BLaER1 (cell line): ENCODE results near the gene RBM47.
A peak's percentile ranks its signal among the peaks of the same experiment; 100 is the strongest.

ENCODE experiments used
- H3K27ac ChIP-seq: shearing (Covaris generic); formaldehyde crosslinking; 2 replicates; pipeline ENCODE4 v1.8.1; 2022
- H3K27me3 ChIP-seq: shearing (Covaris generic); formaldehyde crosslinking; 2 replicates; pipeline ENCODE4 v1.8.1; 2022
- H3K36me3 ChIP-seq: shearing (Covaris generic); formaldehyde crosslinking; 2 replicates; pipeline ENCODE4 v1.8.1; 2022
- H3K4me1 ChIP-seq: shearing (Covaris generic); formaldehyde crosslinking; 2 replicates; pipeline ENCODE4 v1.8.1; 2022
- H3K4me2 ChIP-seq: shearing (Covaris generic); formaldehyde crosslinking; 2 replicates; pipeline ENCODE4 v1.8.1; 2022
- H3K4me3 ChIP-seq: shearing (Covaris generic); formaldehyde crosslinking; 2 replicates; pipeline ENCODE4 v1.8.1; 2022
- H3K9ac ChIP-seq: shearing (Covaris generic); formaldehyde crosslinking; 2 replicates; pipeline ENCODE4 v1.8.1; 2022
- H3K9me3 ChIP-seq: shearing (Covaris generic); formaldehyde crosslinking; 2 replicates; pipeline ENCODE4 v1.8.1; 2022
- H4K20me1 ChIP-seq: shearing (Covaris generic); formaldehyde crosslinking; 2 replicates; pipeline ENCODE4 v1.8.1; 2022
- Cebpa-rat ChIP-seq: shearing (Covaris generic); IDR thresholded peaks from 2 replicates; pipeline ENCODE4 v1.8.1; 2022

The RBM47 gene

GRCh38 chr4:40612831-40613230 lies 16.8 kb downstream of the RBM47 start:
- Histone ChIP-seq H3K27ac (no peak overlapping the region), H3K36me3 (no peaks in the 10 kb centered on the region), H3K27me3 (no peaks in the 10 kb centered on the region), H3K4me1 (no peaks in the 10 kb centered on the region; the same call in 1 of the 2 replicates), H3K4me3 (no peak overlapping the region), H4K20me1 (no peaks in the 10 kb centered on the region), H3K4me2 (no peak overlapping the region), H3K9me3 (no peaks in the 10 kb centered on the region), H3K9ac (no peak overlapping the region)
- TF ChIP-seq Cebpa-rat: no peak

- H3K27ac ChIP-seq: no peak overlapping the region
- H3K4me1 ChIP-seq: no peaks in the 10 kb centered on the region; the same call in 1 of the 2 replicates
- H3K4me2 ChIP-seq: no peak overlapping the region
- no peak overlapping the region for H3K9ac ChIP-seq
- no peaks in the 10 kb centered on the region for H3K27me3 ChIP-seq
- no peaks in the 10 kb centered on the region for H3K9me3 ChIP-seq
- H4K20me1 ChIP-seq: no peaks in the 10 kb centered on the region
- no peaks in the 10 kb centered on the region for H3K36me3 ChIP-seq
- no peak overlapping the region for H3K4me3 ChIP-seq
- no peak for TF ChIP-seq Cebpa-rat
Observed at GRCh38 chr4:40612283-40612682, 17.4 kb downstream of the RBM47 start.

- Histone ChIP-seq H3K4me3 (no peak overlapping the region), H3K36me3 (no peaks in the 10 kb centered on the region), H3K27me3 (no peaks in the 10 kb centered on the region), H3K9ac (no peak overlapping the region), H3K4me2 (no peak overlapping the region), H3K4me1 (no peaks in the 10 kb centered on the region), H4K20me1 (no peaks in the 10 kb centered on the region), H3K9me3 (no peaks in the 10 kb centered on the region), H3K27ac (no peak overlapping the region)
- TF ChIP-seq Cebpa-rat: no peak
Observed at GRCh38 chr4:40608628-40609027, 21.0 kb downstream of the RBM47 start.

GRCh38 chr4:40607221-40607620 lies 22.4 kb downstream of the RBM47 start:
- H3K4me2 ChIP-seq: no peak overlapping the region
- H4K20me1 ChIP-seq: no peaks in the 10 kb centered on the region
- 0 out of 2 replicates have a peak, but pooled peaks cover under 1% of the 10 kb centered on the region for H3K9me3 ChIP-seq
- H3K4me3 ChIP-seq: no peak overlapping the region
- no peak overlapping the region for H3K27ac ChIP-seq
- no peak overlapping the region for H3K9ac ChIP-seq
- H3K36me3 ChIP-seq: no peaks in the 10 kb centered on the region
- no peaks in the 10 kb centered on the region for H3K27me3 ChIP-seq
- no peak for TF ChIP-seq Cebpa-rat
- no peaks in the 10 kb centered on the region for H3K4me1 ChIP-seq

GRCh38 chr4:40606239-40606767 lies 23.4 kb downstream of the RBM47 start:
- Histone ChIP-seq H3K4me3 (no peak overlapping the region), H3K36me3 (no peaks in the 10 kb centered on the region), H3K4me1 (peaks cover 7% of the 10 kb centered on the region), H3K9ac (no peak overlapping the region), H3K9me3 (peaks cover 6% of the 10 kb centered on the region; the same call in 1 of the 2 replicates), H3K27me3 (no peaks in the 10 kb centered on the region), H3K4me2 (no peak overlapping the region), H4K20me1 (no peaks in the 10 kb centered on the region), H3K27ac (no peak overlapping the region)
- no peak for TF ChIP-seq Cebpa-rat

- Histone ChIP-seq H3K27ac (no peak overlapping the region), H3K9me3 (peaks cover 6% of the 10 kb centered on the region; the same call in 1 of the 2 replicates)
Observed at GRCh38 chr4:40603281-40603680, 26.4 kb downstream of the RBM47 start.

GRCh38 chr4:40601641-40602040 lies 28.0 kb downstream of the RBM47 start:
- no peak overlapping the region; the same call in 1 of the 2 replicates for H3K27ac ChIP-seq

More at GRCh38 chr4:40603281-40603680, 26.4 kb downstream of the RBM47 start:
- H4K20me1 ChIP-seq: no peaks in the 10 kb centered on the region
- no peaks in the 10 kb centered on the region for H3K27me3 ChIP-seq
- no peak overlapping the region for H3K4me2 ChIP-seq
- no peaks in the 10 kb centered on the region for H3K36me3 ChIP-seq
- no peak for TF ChIP-seq Cebpa-rat
- H3K4me1 ChIP-seq: peaks cover 8% of the 10 kb centered on the region
- no peak overlapping the region for H3K4me3 ChIP-seq
- H3K9ac ChIP-seq: no peak overlapping the region

GRCh38 chr4:40600850-40601249 lies 28.8 kb downstream of the RBM47 start:
- H4K20me1 ChIP-seq: no peaks in the 10 kb centered on the region
- peaks cover 8% of the 10 kb centered on the region for H3K4me1 ChIP-seq
- no peak overlapping the region for H3K4me2 ChIP-seq
- H3K27ac ChIP-seq: no peak overlapping the region
- H3K9me3 ChIP-seq: peaks cover 6% of the 10 kb centered on the region; the same call in 1 of the 2 replicates
- no peak for TF ChIP-seq Cebpa-rat
- H3K36me3 ChIP-seq: no peaks in the 10 kb centered on the region
- no peak overlapping the region for H3K4me3 ChIP-seq
- H3K27me3 ChIP-seq: no peaks in the 10 kb centered on the region
- H3K9ac ChIP-seq: no peak overlapping the region

More at GRCh38 chr4:40601641-40602040, 28.0 kb downstream of the RBM47 start:
- Histone ChIP-seq H4K20me1 (no peaks in the 10 kb centered on the region), H3K9ac (no peak overlapping the region), H3K36me3 (no peaks in the 10 kb centered on the region), H3K4me2 (peak overlapping the region; percentile 18; the same call in 1 of the 2 replicates), H3K27me3 (no peaks in the 10 kb centered on the region), H3K4me3 (no peak overlapping the region), H3K4me1 (peaks cover 8% of the 10 kb centered on the region), H3K9me3 (peaks cover 6% of the 10 kb centered on the region; the same call in 1 of the 2 replicates)
- TF ChIP-seq Cebpa-rat: no peak

- no peaks in the 10 kb centered on the region for H3K36me3 ChIP-seq
- no peak overlapping the region for H3K27ac ChIP-seq
- no peaks in the 10 kb centered on the region for H4K20me1 ChIP-seq
- H3K4me2 ChIP-seq: no peak overlapping the region
- H3K4me1 ChIP-seq: peaks cover 8% of the 10 kb centered on the region
- no peak for TF ChIP-seq Cebpa-rat
- no peak overlapping the region for H3K9ac ChIP-seq
- H3K4me3 ChIP-seq: no peak overlapping the region
- no peaks in the 10 kb centered on the region for H3K27me3 ChIP-seq
- peaks cover 6% of the 10 kb centered on the region; the same call in 1 of the 2 replicates for H3K9me3 ChIP-seq
Observed at GRCh38 chr4:40599431-40599830, 30.2 kb downstream of the RBM47 start.

- Histone ChIP-seq H3K36me3 (no peaks in the 10 kb centered on the region), H3K27ac (no peak overlapping the region), H3K9me3 (no peaks in the 10 kb centered on the region), H4K20me1 (no peaks in the 10 kb centered on the region), H3K4me1 (peaks cover 3% of the 10 kb centered on the region), H3K9ac (no peak overlapping the region), H3K4me3 (no peak overlapping the region), H3K27me3 (no peaks in the 10 kb centered on the region), H3K4me2 (no peak overlapping the region)
- TF ChIP-seq Cebpa-rat: no peak
Observed at GRCh38 chr4:40596522-40596921, 33.1 kb downstream of the RBM47 start.
